GM18870 (cell line): ENCODE results near the gene ADI1.
"Not testable (repeated sequence)": the region's sequence is repeated elsewhere in the genome, so short reads cannot be mapped to it uniquely, and the experiment has no call there.

Experiments
- ATAC-seq: cut with Tn5 transposase; IDR thresholded peaks from one replicate; pipeline ENCODE4 v1.9.1; 2021; ENCODE audit warnings: moderate library complexity; ENCODE audit not compliant: unreplicated experiment

The ADI1 gene

GRCh38 chr2:3450385-3451010 lies 68.8 kb downstream of the ADI1 start:
- no peak for ATAC-seq

- ATAC-seq, result no peak
Measured at GRCh38 chr2:3449936-3450335, 69.4 kb downstream of the ADI1 start.

GRCh38 chr2:3449086-3449485 lies 70.2 kb downstream of the ADI1 start:
- ATAC-seq, result no peak

- not testable (repeated sequence) for ATAC-seq
Measured at GRCh38 chr2:3448441-3448911, 70.9 kb downstream of the ADI1 start.

- ATAC-seq, result no peak
Measured at GRCh38 chr2:3447789-3448317, 71.5 kb downstream of the ADI1 start.
